Measurements from ENCODE around the gene PCBP3. TPM values are rescaled to one million over a fixed set of nuclear protein-coding genes. Genes with fewer than 3 reads are reported as not detected.
A peak's percentile ranks its signal among the peaks of the same experiment; 100 is the strongest.

PCBP3 gene
- total and polyA plus RNA-seq, 2 donors from 2014 or later, result 2.3 to 5.4 TPM

DNA sequence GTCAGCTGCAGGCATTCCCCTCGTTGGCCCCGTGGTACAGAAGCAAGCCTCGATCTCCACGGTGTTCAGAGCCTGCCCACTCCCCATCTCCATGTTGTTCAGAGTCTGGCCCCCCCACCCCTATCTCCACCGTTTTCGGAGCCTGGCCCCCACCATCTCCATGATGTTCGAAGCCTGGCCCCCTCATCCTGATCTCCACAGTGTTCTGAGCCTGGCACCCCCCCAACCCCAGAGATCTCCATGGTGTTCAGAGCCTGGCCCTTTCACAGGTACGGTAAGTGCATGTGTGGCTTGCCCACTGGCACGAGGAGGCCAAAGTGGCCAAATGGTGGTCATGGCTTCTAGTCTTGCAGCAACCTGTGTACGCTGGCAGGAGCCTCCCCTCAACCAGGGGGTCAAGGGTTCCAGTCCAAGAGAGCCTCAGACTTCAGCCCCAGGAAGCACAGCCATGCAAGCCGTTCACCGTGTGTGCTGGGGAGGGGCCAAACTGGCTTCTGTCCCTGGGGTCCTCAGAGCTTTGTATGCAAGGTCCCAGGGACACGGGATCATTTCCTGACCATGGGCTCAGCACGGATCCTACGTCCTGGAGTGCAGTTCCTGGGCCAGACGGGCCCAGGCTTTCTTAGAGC, 13.3 kb upstream of the PCBP3 start:
- intact Hi-C loops (cut with DNase I), result no loop called here
- Histone ChIP-seq H3K27ac (ENCODE audit: low read depth in 2 of 2, low read length in 2 of 2) (no peak overlapping the region), H3K9ac (ENCODE audit: low read length in 3 of 3) (no peak overlapping the region), H3K9me3 (ENCODE audit: control insufficient read depth in 2 of 3, insufficient read depth in 1 of 3, low read length in 3 of 3) (peaks cover 0 to under 1% (median 0%) of the 10 kb centered on the region in 3 donors), H3K4me3 (ENCODE audit: low read length in 3 of 3) (no peak overlapping the region), H3K4me1 (ENCODE audit: control insufficient read depth in 2 of 3, insufficient read depth in 2 of 3, low read depth in 1 of 3, low read length in 3 of 3) (no peaks in the 10 kb centered on the region), H3K27me3 (ENCODE audit: control insufficient read depth, insufficient read depth, low read length) (no peaks in the 10 kb centered on the region), H3K36me3 (ENCODE audit: control insufficient read depth in 2 of 3, insufficient read depth in 3 of 3, low read length in 3 of 3) (no peaks in the 10 kb centered on the region)
- FAIRE-seq (no peak), DNase-seq (no peak)
- TF ChIP-seq, protein P1, sequence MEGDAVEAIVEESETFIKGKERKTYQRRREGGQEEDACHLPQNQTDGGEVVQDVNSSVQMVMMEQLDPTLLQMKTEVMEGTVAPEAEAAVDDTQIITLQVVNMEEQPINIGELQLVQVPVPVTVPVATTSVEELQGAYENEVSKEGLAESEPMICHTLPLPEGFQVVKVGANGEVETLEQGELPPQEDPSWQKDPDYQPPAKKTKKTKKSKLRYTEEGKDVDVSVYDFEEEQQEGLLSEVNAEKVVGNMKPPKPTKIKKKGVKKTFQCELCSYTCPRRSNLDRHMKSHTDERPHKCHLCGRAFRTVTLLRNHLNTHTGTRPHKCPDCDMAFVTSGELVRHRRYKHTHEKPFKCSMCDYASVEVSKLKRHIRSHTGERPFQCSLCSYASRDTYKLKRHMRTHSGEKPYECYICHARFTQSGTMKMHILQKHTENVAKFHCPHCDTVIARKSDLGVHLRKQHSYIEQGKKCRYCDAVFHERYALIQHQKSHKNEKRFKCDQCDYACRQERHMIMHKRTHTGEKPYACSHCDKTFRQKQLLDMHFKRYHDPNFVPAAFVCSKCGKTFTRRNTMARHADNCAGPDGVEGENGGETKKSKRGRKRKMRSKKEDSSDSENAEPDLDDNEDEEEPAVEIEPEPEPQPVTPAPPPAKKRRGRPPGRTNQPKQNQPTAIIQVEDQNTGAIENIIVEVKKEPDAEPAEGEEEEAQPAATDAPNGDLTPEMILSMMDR (IDR thresholded peaks at IDR 0.05; ENCODE audit: borderline replicate concordance, extremely low read depth, insufficient read depth), result no peak

DNA sequence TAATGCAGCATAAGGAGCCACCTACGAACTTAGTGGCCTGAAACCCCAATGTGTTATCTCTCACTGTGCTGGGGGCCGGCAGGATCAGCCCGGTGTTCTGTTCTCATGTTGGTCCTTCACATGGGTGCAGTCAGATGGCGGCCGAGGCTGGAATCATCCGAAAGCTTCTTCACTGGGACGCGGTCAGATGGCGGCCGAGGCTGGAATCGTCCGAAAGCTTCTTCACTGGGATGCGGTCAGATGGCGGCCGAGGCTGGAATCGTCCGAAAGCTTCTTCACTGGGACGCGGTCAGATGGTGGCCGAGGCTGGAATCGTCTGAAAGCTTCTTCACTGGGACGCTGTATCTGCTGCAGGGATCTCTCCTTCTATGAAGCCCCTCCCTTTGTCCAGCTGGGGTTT, 12.6 kb upstream of the PCBP3 start:
- Histone ChIP-seq H3K4me1 (ENCODE audit: control insufficient read depth in 2 of 3, insufficient read depth in 2 of 3, low read depth in 1 of 3, low read length in 3 of 3) (no peaks in the 10 kb centered on the region), H3K9ac (ENCODE audit: low read length in 3 of 3) (no peak overlapping the region), H3K9me3 (ENCODE audit: control insufficient read depth in 2 of 3, insufficient read depth in 1 of 3, low read length in 3 of 3) (peaks cover 0 to 3% (median 0%) of the 10 kb centered on the region in 3 donors), H3K27me3 (ENCODE audit: control insufficient read depth, insufficient read depth, low read length) (no peaks in the 10 kb centered on the region), H3K4me3 (ENCODE audit: low read length in 3 of 3) (no peak overlapping the region), H3K36me3 (ENCODE audit: control insufficient read depth in 2 of 3, insufficient read depth in 3 of 3, low read length in 3 of 3) (no peaks in the 10 kb centered on the region), H3K27ac (ENCODE audit: low read depth in 2 of 2, low read length in 2 of 2) (no peak overlapping the region)
- DNase-seq (peak in 1 of 5 donors; percentile 12), FAIRE-seq (no peak)
- intact Hi-C loops (cut with DNase I), result no loop called here
- TF ChIP-seq, protein P1 (IDR thresholded peaks at IDR 0.05; ENCODE audit: borderline replicate concordance, extremely low read depth, insufficient read depth), result no peak

DNA sequence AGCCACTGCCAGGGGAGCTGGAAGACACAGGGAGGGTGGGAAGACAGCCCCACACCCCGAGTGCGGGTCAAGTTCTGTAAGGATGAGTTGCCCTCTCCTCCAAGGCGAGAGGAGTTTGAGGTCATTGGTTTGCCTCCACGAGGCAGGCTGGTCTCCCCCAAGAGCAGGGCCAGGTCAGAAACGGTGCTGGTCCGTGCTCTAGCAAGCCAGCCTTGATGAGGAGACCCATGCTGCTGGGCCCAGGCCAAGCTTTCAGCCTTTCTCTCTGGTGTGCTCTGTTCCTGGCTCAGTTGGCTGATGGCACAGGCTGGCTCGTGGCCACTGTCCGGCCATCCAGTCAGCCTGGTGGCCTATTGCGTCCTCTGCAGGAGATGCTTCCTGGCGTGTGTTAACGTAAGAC, 12.0 kb upstream of the PCBP3 start:
- FAIRE-seq (no peak), DNase-seq (no peak)
- Histone ChIP-seq H3K4me3 (ENCODE audit: low read length in 3 of 3) (no peak overlapping the region), H3K9ac (ENCODE audit: low read length in 3 of 3) (no peak overlapping the region), H3K36me3 (ENCODE audit: control insufficient read depth in 2 of 3, insufficient read depth in 3 of 3, low read length in 3 of 3) (no peaks in the 10 kb centered on the region), H3K27ac (ENCODE audit: low read depth in 2 of 2, low read length in 2 of 2) (no peak overlapping the region), H3K9me3 (ENCODE audit: control insufficient read depth in 2 of 3, insufficient read depth in 1 of 3, low read length in 3 of 3) (peaks cover 0 to 5% (median 0%) of the 10 kb centered on the region in 3 donors), H3K4me1 (ENCODE audit: control insufficient read depth in 2 of 3, insufficient read depth in 2 of 3, low read depth in 1 of 3, low read length in 3 of 3) (no peaks in the 10 kb centered on the region), H3K27me3 (ENCODE audit: control insufficient read depth, insufficient read depth, low read length) (no peaks in the 10 kb centered on the region)
- intact Hi-C loops (cut with DNase I), result no loop called here
- TF ChIP-seq, protein P1 (IDR thresholded peaks at IDR 0.05; ENCODE audit: borderline replicate concordance, extremely low read depth, insufficient read depth), result no peak

DNA sequence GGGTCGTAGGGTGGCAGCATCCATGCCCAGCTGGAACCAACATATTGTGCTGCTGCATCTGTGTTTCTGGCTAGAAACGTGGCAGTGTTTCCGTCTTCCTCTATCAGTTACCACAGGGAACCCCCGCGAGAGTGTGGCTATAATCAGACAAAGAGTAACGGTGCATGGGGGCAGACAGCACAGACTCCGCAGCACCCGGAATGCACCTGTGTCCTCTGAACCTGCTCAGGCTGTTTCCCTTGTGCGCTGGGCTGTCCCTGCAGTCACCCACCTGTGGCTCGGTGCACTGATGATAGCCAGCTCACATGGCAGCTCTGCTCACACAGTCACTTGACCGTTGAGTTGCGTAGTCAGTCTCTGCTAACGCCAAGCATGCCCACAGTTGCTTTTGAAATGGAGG, 11.4 kb upstream of the PCBP3 start:
- no peaks in the 10 kb centered on the region for H3K4me1 ChIP-seq (ENCODE audit: control insufficient read depth in 2 of 3, insufficient read depth in 2 of 3, low read depth in 1 of 3, low read length in 3 of 3)
- H3K9ac ChIP-seq (ENCODE audit: low read length in 3 of 3), result no peak overlapping the region
- no peak overlapping the region for H3K4me3 ChIP-seq (ENCODE audit: low read length in 3 of 3)
- intact Hi-C loops (cut with DNase I), result no loop called here
- H3K36me3 ChIP-seq (ENCODE audit: control insufficient read depth in 2 of 3, insufficient read depth in 3 of 3, low read length in 3 of 3), result no peaks in the 10 kb centered on the region
- H3K27me3 ChIP-seq (ENCODE audit: control insufficient read depth, insufficient read depth, low read length), result no peaks in the 10 kb centered on the region
- FAIRE-seq (no peak), DNase-seq (no peak)
- H3K27ac ChIP-seq (ENCODE audit: low read depth in 2 of 2, low read length in 2 of 2), result no peak overlapping the region
- TF ChIP-seq, protein P1 (IDR thresholded peaks at IDR 0.05; ENCODE audit: borderline replicate concordance, extremely low read depth, insufficient read depth), result no peak
- peaks cover 0 to 5% (median 0%) of the 10 kb centered on the region in 3 donors for H3K9me3 ChIP-seq (ENCODE audit: control insufficient read depth in 2 of 3, insufficient read depth in 1 of 3, low read length in 3 of 3)

Measured in kidney (tissue), 14 donors.